Nephron (organoid): ENCODE results near the gene PLXNB1.

Experiments used
- H3K27ac Mint-ChIP-seq, 3 experiments: 2 replicates each; pipeline ENCODE4 v1.8.0; 2020; ENCODE audit warnings: mixed read lengths in 3 of 3, mild to moderate bottlenecking in 2 of 3, moderate library complexity in 1 of 3
- H3K27me3 Mint-ChIP-seq: 2 replicates; pipeline ENCODE4 v1.8.0; 2021; ENCODE audit warnings: low read depth, mild to moderate bottlenecking, moderate library complexity, mixed read lengths
- H3K36me3 Mint-ChIP-seq: 2 replicates; pipeline ENCODE4 v1.8.0; 2020; ENCODE audit warnings: low read depth, mixed read lengths
- H3K4me1 Mint-ChIP-seq: 2 replicates; pipeline ENCODE4 v1.8.0; 2020; ENCODE audit warnings: mixed read lengths
- H3K4me3 Mint-ChIP-seq, 3 experiments: 2 replicates each; pipeline ENCODE4 v1.8.0; 2020; ENCODE audit warnings: mild to moderate bottlenecking in 3 of 3, mixed read lengths in 3 of 3, moderate library complexity in 2 of 3
- H3K9me3 Mint-ChIP-seq: 2 replicates; pipeline ENCODE4 v1.8.0; 2020; ENCODE audit warnings: mixed read lengths
- CTCF ChIP-seq, 3 experiments: fragments of 200-600 bp; sonication (generic); IDR thresholded peaks; one replicate each; pipeline ENCODE4 v1.5.0; 2021; ENCODE audit warnings: antibody characterized with exemption in 3 of 3; ENCODE audit not compliant: unreplicated experiment in 3 of 3

PLXNB1 gene

GRCh38 chr3:48429960-48430707 lies at the start of gene PLXNB1:
PLXNB1 (minus strand) TSS chr3:48430086; CDS start chr3:48424611, 5,475 bp downstream.
- peaks cover 53% of the 10 kb centered on the region for H3K4me1 Mint-ChIP-seq
- H3K27ac Mint-ChIP-seq = peak within 1 kb of the TSS; percentile 20 to 99 (median 94)
- peak within 1 kb of the TSS; percentile 91 to 93 (median 92) for H3K4me3 Mint-ChIP-seq
- H3K36me3 Mint-ChIP-seq = peaks cover 3% of the 10 kb centered on the region
- no peak for TF ChIP-seq CTCF (IDR thresholded peaks at IDR 0.05; ENCODE audit: unreplicated experiment in 3 of 3)
- H3K9me3 Mint-ChIP-seq = no peaks in the 10 kb centered on the region
- no peaks in the 10 kb centered on the region for H3K27me3 Mint-ChIP-seq

- Mint-ChIP-seq H3K4me1 (peaks cover 5% of the 10 kb centered on the region), H3K27me3 (no peaks in the 10 kb centered on the region), H3K9me3 (no peaks in the 10 kb centered on the region), H3K36me3 (peaks cover 4% of the 10 kb centered on the region), H3K4me3 (no peak overlapping the region), H3K27ac (no peak overlapping the region)
- TF ChIP-seq CTCF (IDR thresholded peaks at IDR 0.05; ENCODE audit: unreplicated experiment in 3 of 3) = no peak
Measured at GRCh38 chr3:48478626-48479555, 49.0 kb upstream of the PLXNB1 start.

- H3K4me3 Mint-ChIP-seq = no peak overlapping the region
Measured at GRCh38 chr3:48477959-48478520, 48.2 kb upstream of the PLXNB1 start.

GRCh38 chr3:48476426-48477053 lies 46.7 kb upstream of the PLXNB1 start:
- peaks cover 4% of the 10 kb centered on the region for H3K36me3 Mint-ChIP-seq
- peaks cover 18% of the 10 kb centered on the region for H3K4me1 Mint-ChIP-seq
- no peak for TF ChIP-seq CTCF (IDR thresholded peaks at IDR 0.05; ENCODE audit: unreplicated experiment in 3 of 3)
- no peaks in the 10 kb centered on the region for H3K9me3 Mint-ChIP-seq
- no peak overlapping the region for H3K4me3 Mint-ChIP-seq
- H3K27ac Mint-ChIP-seq = no peak overlapping the region
- no peaks in the 10 kb centered on the region for H3K27me3 Mint-ChIP-seq

More at GRCh38 chr3:48477959-48478520, 48.2 kb upstream of the PLXNB1 start:
- H3K9me3 Mint-ChIP-seq = no peaks in the 10 kb centered on the region
- peak overlapping the region in 1 of 3 experiments; percentile 18 for H3K27ac Mint-ChIP-seq
- H3K27me3 Mint-ChIP-seq = no peaks in the 10 kb centered on the region
- peaks cover 12% of the 10 kb centered on the region for H3K4me1 Mint-ChIP-seq
- TF ChIP-seq CTCF (IDR thresholded peaks at IDR 0.05; ENCODE audit: unreplicated experiment in 3 of 3) = no peak
- H3K36me3 Mint-ChIP-seq = peaks cover 4% of the 10 kb centered on the region

- Mint-ChIP-seq H3K27me3 (no peaks in the 10 kb centered on the region), H3K27ac (peak overlapping the region in 2 of 3 experiments; percentile 61 to 82), H3K36me3 (peaks cover 2% of the 10 kb centered on the region), H3K9me3 (no peaks in the 10 kb centered on the region), H3K4me3 (no peak overlapping the region), H3K4me1 (peaks cover 18% of the 10 kb centered on the region)
- TF ChIP-seq CTCF (IDR thresholded peaks at IDR 0.05; ENCODE audit: unreplicated experiment in 3 of 3) = no peak
Measured at GRCh38 chr3:48475188-48475587, 45.3 kb upstream of the PLXNB1 start.
